K562 (cell line): Measurements from ENCODE around the gene CLIP2. TPM values are rescaled to one million over a fixed set of nuclear protein-coding genes. Genes with fewer than 3 reads are reported as not detected.

Source experiments
- CEBPG ChIP-seq, 3 experiments: fragments of 200-800 bp in 1 of 3; sonication (Bioruptor generic) in 1 of 3; sonication (generic) in 1 of 3; formaldehyde crosslinking in 1 of 3; IDR thresholded peaks in 2 of 3; conservative IDR thresholded peaks in 1 of 3; 2 replicates each; pipeline versions ENCODE4 v1.6.1 to v1.8.0; 2016 to 2022; ENCODE audit warnings: missing compliant biosample characterization in 2 of 3, missing genetic modification characterization in 2 of 3, mild to moderate bottlenecking in 1 of 3, missing genetic modification reagents in 1 of 3
- EGR1 ChIP-seq: fragments of 450-650 bp; conservative IDR thresholded peaks from 2 replicates; pipeline ENCODE4 v1.6.1; 2017; ENCODE audit warnings: mild to moderate bottlenecking
- JUN ChIP-seq, 2 experiments: sonication (generic) in 1 of 2; formaldehyde crosslinking in 1 of 2; IDR thresholded peaks; 2 replicates each; pipeline versions ENCODE4 v1.6.1 to v1.8.0; 2012 to 2022; ENCODE audit warnings: borderline replicate concordance in 2 of 2, mild to moderate bottlenecking in 2 of 2, improper control_type of control experiment in 1 of 2, low read depth in 1 of 2, low read length in 1 of 2, missing genetic modification reagents in 1 of 2
- MAZ ChIP-seq, 2 experiments: fragments of 450-650 bp in 1 of 2; sonication (generic) in 1 of 2; formaldehyde crosslinking; IDR thresholded peaks in 1 of 2; conservative IDR thresholded peaks in 1 of 2; 2 replicates each; pipeline versions ENCODE4 v1.4.0 to v1.5.0; 2020; ENCODE audit warnings: mild to moderate bottlenecking in 1 of 2, missing genetic modification reagents in 1 of 2
- MGA ChIP-seq: fragments of 450-650 bp; IDR thresholded peaks from 2 replicates; pipeline ENCODE4 v1.6.1; 2016; ENCODE audit warnings: mild to moderate bottlenecking, moderate library complexity
- PRDM10 ChIP-seq: fragments of 450-650 bp; IDR thresholded peaks from 2 replicates; pipeline ENCODE4 v1.6.1; 2018; ENCODE audit not compliant: partially characterized antibody
- TEAD4 ChIP-seq, 2 experiments: sonication (generic) in 1 of 2; formaldehyde crosslinking in 1 of 2; IDR thresholded peaks; 2 replicates each; pipeline versions ENCODE4 v1.6.1 to v1.8.0; 2012 to 2022; ENCODE audit warnings: borderline replicate concordance in 1 of 2, inconsistent platforms in 1 of 2, low read length in 1 of 2, mild to moderate bottlenecking in 1 of 2, missing genetic modification reagents in 1 of 2
- polyA plus RNA-seq, 8 experiments: library from polyadenylated mRNA; depleted of rRNA in 4 of 8; stranded (reverse) in 5 of 8; unstranded in 3 of 8; fragments of >200 nt; fragmentation: Nextera tagmentation in 2 of 8; fragmentation: Illumina TruSeq in 1 of 8; extraction: Ambion mirVana in 2 of 8; extraction: Trizol in 1 of 8; gene quantifications; 2 replicates each; pipeline versions ENCODE4 v1.2.1 to v1.2.3, GENCODE V29; 2011 to 2014; ENCODE audit warnings: inconsistent platforms in 1 of 8, missing spikeins in 1 of 8
- total RNA-seq, 7 experiments: library from RNA; depleted of rRNA in 6 of 7; stranded (reverse); fragments of >200 nt in 6 of 7; fragmentation: Illumina TruSeq in 2 of 7; extraction: Trizol in 2 of 7; gene quantifications; 2 replicates each; pipeline versions ENCODE4 v1.2.1 to v1.2.3, GENCODE V29; 2011 to 2021; ENCODE audit warnings: low replicate concordance in 1 of 7

Gene CLIP2
- total and polyA plus RNA-seq, 9 of the 15 experiments (the other 6 are each of a cell fraction or from before 2014, with no cell fraction given): 0.07 to 5.4 (median 2.1) TPM

DNA sequence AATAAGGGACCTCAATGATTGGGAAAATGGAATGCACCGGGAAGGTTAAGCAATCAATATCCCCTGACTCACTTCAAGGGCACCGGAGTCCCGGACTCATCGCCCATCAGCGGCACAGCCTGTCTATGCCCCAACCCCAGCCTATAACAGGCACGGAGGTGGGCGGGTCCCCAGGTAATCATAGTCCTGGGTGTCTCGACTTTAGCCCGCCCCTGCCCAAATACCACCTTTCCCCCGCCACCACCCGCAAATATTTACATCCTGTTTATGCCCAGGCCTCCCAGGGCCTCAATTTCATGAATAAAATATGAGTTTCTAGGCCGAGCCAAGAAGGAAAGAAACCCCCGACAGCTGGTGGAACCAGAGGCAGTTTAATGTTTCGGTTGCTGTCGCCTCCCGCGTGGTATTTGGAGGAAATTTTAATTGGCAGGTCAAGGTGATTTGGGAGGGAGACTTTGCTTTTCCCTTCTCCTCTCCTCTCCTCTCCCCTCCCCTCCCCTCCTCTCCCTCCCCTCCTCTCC lies 19.4 kb upstream of the CLIP2 start (continued):
- TF ChIP-seq EGR1: peak; percentile 47
- TF ChIP-seq MAZ (CRISPR knock-in tag; conservative IDR thresholded peaks at IDR 0.05 in 1 of 2, IDR thresholded peaks at IDR 0.05 in 1 of 2): peak in 1 of 2 experiments; percentile 63; a peak in 2 of 4 replicates
- TF ChIP-seq PRDM10: peak; percentile 23
- TF ChIP-seq TEAD4 (IDR thresholded peaks at IDR 0.05; ENCODE audit: low read length): peak; percentile 54; the same call in 1 of the 2 replicates
- TF ChIP-seq TEAD4 (CRISPR knock-in tag; IDR thresholded peaks at IDR 0.05; ENCODE audit: borderline replicate concordance): no peak
- no peak for TF ChIP-seq MGA
- no peak for TF ChIP-seq JUN (IDR thresholded peaks at IDR 0.05; ENCODE audit: borderline replicate concordance, low read depth, low read length)
- TF ChIP-seq JUN (CRISPR knock-in tag; IDR thresholded peaks at IDR 0.05; ENCODE audit: borderline replicate concordance): no peak
- no peak for TF ChIP-seq CEBPG (CRISPR knock-in tag; IDR thresholded peaks at IDR 0.05)
- 0 out of 4 replicates have a peak, but pooled peaks of 1 of the 2 experiments have one; percentile 16 for TF ChIP-seq CEBPG (tag; conservative IDR thresholded peaks at IDR 0.05 in 1 of 2, IDR thresholded peaks at IDR 0.05 in 1 of 2)
